GM18873 (cell line): Measurements from ENCODE around the gene ITPR3.
"Not testable (repeated sequence)": the region's sequence is repeated elsewhere in the genome, so short reads cannot be mapped to it uniquely, and the experiment has no call there.

Source experiments
- ATAC-seq: cut with Tn5 transposase; IDR thresholded peaks from one replicate; pipeline ENCODE4 v1.9.1; 2021; ENCODE audit warnings: mild to moderate bottlenecking, moderate library complexity, moderate number of reproducible peaks; ENCODE audit not compliant: unreplicated experiment, low FRiP score

ITPR3 gene

DNA sequence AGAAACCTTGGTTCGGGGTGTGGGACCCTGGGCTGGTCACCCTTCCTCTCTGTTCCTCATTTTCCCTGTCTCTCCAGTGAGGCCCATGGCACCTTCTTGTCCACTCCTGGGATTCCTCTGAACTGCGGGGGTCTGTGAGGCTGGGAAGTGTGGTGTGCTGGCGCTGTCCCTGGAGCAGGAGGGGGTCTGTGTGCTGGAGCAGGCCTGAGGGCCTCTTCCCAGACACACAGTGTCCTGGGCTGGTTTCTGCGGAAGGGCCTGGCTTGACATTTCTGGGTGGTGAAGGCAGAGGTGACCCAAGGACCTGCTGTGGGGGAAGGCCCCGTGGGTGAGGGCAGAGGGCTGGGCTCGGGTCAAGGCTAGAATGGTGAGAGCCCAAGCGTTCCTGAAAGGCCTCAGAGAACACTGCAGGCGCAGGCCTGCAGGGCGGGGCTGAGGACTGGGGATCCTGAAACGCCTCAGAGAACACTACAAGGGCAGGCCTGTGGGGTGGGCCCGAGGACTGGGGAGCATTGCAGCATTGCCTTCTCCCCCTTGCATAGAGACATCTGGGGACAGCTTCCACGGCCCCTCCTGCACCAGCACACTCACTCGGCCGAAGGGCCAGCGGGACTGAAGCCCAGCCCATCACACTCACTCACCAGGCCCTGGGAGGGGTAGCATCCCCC, 30.5 kb upstream of the ITPR3 start:
- ATAC-seq, result no peak

DNA sequence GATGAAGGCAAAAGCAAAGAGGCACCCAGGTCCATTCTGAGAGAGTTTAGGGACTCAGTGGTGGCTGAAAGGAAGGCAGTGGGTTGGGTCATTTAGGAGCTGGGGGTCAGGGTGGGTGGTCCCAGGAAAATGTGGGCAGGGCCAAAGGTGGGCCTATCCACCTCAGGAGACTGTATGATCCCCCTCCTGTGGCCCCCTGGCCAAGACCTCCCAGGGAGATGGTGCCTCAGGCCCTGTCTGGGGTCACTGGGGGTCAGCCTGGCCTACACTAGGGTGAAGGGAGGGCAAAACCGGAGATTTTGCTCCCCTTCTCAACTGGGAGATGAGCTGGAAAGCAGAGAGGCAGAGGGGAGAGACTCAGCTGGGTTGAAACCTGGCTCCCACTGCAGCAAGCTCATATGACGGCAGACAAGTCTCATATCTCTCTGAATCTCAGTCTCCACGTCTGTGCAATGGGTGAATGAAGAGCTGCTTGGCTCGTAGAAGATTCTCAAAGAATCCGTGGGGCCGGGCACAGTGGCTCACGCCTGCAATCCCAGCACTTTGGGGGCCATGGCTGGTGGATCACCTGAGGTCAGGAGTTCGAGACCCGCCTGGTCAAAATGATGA, 29.6 kb upstream of the ITPR3 start:
- no peak for ATAC-seq

DNA sequence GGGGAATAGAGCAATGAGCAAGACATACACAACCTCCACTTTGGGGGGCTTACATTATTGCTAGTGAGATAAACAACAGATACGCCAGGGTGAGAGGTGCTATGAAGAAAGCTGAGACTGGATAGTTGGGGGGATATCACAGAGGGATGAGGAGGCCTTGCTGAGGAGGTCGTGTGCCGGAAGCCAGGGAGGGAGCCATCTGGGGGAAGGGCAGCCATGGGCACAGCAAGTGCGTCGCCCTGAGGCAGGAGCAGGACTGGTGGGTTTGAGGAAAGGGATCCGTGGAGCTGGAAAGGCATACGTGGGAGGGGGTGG, 28.9 kb upstream of the ITPR3 start:
- no peak for ATAC-seq

DNA sequence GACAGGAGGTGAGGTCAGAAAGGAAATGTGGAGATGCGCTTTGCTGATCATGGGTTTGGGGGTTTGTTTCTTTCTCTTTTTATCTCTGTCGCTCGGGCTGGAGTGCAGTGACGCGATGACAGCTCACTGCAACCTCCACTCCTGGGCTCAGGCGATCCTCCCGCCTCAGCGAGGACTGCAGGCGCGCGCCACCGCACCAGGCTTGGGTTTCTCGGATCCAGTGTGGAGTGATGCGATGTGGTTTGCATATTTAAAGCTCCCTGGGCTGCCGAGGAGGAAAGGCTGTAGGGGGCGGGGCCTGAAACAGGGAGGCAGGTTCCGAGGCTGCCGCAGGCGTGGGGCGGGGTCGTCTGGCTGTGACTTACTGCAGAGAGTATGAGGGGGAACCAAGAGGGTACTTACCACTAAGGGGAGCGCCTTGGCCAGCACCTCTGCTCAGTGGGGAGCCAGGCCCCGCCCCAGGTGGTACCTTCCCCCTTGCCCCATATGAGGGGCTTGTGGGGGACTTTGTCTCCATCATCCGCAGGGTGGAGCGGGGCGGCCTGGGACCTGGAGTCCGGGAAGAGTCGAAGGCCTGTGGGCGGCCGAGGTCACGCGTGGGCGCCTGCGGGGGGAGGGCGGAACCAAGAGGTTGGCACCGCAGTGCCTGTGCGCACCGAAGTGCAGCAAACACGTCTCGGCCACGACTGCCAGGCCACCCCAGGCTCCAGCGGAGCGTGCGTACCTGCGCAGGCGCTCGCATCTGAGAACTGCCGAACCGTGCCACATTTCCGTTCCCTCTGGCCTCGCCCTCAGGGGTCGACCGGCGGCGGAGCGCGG, 28.3 kb upstream of the ITPR3 start:
- peak; percentile 43 for ATAC-seq

DNA sequence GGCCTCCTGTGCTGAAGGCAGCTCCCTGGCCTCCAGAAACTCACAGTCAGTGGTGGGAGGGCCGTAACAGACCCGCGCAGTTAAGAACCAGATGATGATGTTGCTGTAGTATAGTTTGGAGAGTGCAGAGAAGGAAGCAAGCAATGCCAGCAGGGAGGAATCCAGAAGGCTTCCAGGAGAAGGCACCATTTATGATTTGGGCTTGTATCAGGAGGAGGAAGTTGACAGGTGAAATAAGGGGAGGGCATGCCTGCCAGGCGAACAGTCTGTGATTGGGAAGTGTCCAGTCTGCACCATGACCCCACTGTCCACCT, 27.8 kb upstream of the ITPR3 start:
- ATAC-seq, result no peak

DNA sequence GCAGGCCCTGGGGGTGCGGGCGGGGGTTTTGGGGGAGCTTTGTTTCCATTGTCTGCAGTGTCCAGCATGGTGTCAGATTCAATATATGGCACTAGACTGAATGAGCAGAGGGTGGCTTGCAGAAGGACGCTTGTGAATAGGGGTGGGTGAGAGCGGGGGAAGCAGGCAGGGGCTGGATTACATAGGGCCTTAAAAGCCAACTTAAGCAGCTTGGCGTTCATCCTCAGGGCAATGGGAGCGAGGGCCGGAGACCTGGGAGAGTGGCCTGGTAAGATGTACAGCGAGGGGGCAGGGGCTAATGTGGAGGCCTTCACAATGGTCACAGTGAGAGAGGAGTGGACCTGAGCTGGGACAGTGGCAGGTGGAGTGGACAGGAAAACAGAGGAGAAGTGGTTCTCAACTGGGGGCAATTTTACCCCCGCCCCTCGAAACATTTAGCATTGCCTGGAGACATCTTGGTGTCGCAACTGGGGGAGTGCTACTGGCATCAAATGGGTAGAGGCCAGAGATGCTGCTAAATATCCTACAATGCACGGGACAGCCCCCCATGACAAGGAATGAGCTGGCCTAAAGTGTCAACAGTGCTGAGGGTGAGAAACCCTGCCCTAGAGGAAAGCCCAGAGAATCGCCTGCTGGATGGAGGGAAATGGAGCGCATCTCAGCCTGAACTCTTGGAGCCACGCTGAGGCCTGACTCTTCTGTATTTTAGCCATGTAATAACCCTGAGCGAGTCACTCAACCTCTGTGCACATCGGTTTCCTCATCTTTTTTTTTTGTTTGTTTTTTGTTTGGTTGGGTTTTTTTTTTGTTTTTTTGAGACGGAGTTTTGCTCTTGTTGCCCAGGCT, 25.9 kb upstream of the ITPR3 start:
- ATAC-seq, result no peak

DNA sequence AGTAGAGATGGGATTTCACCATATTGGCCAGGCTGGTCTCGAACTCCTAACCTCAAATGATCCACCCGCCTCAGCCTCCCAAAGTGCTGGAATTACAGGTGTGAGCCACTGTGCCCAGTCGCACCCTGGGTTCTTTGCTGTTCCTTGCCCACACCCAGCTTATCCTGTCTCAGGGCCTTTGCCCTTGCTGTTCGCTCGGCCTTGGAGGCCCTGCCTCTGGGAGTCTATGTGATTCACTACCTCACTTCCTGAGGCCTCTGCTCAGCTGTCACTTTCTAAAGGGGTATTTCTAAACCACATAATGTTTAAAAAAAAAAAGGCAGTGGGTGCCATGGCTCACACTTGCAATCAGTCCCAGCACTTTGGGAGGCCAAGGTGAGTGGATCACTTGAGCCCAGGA, 24.2 kb upstream of the ITPR3 start:
- not testable (repeated sequence) for ATAC-seq

DNA sequence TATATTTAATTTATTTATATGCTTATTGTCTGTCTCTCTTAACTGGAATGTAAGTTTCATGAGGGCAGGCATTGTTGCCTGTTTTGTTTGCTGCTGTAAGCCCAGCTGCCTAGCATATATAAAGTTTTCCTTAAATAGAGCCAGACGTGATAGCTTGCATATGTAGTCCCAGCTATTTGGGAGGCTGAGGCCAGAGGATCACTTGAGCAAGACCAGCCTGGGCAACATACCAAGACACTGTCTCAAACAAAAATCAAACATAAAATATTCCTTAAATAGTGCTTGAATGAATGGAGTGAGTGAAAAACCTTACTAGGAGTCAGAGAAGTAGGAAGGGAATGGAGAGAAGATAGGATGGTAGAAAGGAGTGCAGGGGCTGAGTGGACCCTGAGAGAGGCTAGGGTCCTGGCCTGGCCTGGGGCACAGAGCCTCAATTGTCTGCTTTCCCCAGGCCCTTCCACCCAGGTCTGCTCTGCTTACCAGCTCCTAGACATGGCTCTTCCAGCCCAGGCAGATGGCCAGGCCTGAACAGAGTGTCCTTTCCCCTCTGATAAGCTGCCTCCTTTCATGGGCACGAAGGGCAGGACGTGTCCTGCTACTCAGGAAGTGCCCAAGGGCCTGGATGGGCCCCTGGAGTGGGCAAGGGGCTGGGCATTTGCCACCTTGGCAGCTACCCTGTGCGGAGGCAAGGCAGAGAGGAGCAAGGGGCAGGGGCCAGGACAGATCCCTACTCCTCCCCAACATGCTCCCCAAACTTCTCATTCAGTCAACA, 23.4 kb upstream of the ITPR3 start:
- no peak for ATAC-seq

DNA sequence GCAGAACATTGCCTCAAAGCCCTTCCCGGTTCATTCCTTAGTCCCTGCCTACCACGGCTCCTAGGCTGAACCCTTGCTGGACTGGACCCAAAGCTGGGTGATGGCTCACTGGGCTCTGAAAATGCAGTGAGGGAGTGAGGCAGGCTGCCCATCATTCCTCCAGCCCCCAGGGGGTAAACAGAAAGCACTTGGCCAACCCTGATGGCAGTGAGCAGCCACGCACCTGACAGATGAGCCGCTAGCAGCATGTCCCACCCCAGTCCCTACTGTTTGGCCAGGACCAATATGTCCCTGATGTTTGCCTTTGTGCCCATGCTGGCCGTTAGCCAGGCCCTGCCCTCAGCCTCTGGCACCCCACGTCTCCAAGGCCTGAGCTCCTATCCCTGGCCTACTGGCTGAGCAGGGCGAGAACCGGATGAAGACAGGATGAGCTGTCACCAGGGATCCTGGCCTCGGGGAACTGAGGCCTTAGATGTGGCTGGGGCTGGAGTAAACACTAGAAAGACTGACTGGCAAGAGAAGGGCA, 21.6 kb upstream of the ITPR3 start:
- no peak for ATAC-seq

DNA sequence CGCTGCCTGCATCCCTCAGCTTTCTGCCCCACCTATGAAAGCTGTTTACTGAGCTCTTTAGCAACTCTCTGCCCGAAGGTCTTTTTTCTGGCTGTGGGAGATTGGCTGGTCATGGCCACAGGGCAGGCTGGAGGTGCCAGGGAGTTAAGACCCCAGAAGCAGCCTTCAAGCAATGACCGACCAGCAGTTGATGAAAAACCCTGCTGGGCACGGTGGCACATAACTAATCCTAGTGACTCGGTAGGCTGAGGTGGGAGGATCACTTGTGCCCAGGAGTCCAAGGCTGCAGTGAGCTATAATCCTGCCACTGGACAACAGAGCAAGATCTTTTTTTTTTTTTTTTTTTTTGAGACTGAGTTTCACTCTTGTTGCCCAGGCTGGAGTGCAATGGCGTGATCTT, 20.4 kb upstream of the ITPR3 start:
- ATAC-seq, result no peak

DNA sequence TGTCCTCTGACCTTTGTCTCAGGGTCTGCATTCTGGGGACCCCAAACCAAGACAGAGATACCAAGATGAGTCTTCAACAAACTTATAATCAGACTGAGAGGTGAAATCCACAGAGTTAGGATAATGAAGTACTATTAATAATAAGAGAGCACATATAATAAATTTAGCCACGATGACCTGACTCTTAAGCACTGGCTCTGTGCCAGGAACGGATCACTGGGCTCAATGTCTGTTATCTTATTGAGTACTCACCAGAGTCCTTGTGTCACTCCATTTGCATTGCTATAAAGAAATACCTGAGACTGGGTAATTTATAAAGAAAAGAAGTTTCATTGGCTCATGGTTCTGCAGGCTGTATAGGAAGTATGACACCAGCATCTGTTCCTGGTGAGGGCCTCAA, 18.9 kb upstream of the ITPR3 start:
- no peak for ATAC-seq

DNA sequence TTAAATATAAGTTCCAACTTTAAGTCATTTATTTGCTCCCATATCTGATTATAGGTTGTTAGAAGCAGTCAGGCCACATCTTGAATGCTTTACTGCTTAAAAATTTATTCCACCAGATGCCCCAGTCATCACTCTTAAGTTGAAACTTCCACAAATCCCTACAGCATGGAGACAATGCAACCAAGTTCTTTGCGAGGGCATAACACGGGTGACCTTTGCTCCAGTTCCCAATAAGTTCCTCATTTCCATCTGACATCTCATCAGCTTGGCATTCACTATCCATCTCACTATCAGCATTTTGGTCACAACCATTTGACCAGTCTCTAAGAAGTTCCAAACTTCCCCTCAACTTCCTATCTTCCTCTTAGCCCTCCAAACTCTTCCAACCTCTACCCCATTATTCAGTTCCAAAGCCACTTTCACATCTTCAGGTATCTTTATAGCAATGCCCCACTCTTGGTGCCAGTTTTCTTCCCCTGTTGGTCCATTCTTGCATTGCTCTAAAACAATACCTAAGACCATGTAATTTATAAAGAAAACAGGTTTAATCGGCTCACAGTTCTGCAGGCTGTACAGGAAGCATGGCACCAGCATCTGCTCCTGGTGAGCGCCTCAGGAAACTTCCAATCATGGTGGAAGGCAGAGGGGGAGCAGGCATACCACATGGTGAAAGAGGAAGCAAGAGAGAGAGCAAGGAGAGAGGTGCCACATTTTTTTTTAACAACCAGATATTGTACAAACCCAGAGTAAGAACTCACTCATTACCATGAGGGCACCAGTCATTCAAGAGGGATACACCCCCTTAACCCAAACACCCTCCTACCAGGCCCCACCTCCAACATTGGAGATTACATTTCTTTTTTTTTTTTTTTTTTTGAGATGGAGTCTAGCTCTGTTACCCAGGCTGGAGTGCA, 15.9 kb upstream of the ITPR3 start:
- no peak for ATAC-seq

DNA sequence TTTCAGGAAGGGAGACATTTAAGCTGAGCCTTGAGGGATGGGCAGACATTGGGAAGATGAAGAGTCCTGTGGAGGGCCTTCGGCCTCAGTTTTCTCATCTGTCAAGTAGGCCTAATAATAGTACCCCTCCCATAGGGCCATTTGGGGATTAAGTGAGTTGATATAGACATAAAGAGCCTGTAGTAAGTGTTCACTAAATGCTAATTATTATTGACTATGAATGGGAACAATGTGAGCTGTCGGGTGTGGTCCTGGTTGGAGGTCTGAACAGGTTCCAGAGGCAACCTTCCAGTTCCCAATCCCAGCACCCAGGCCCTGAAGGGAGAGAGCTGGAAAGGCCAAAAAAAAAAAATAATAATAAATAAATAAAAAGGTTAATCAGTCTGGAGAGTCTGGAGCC, 14.5 kb upstream of the ITPR3 start:
- ATAC-seq, result no peak

DNA sequence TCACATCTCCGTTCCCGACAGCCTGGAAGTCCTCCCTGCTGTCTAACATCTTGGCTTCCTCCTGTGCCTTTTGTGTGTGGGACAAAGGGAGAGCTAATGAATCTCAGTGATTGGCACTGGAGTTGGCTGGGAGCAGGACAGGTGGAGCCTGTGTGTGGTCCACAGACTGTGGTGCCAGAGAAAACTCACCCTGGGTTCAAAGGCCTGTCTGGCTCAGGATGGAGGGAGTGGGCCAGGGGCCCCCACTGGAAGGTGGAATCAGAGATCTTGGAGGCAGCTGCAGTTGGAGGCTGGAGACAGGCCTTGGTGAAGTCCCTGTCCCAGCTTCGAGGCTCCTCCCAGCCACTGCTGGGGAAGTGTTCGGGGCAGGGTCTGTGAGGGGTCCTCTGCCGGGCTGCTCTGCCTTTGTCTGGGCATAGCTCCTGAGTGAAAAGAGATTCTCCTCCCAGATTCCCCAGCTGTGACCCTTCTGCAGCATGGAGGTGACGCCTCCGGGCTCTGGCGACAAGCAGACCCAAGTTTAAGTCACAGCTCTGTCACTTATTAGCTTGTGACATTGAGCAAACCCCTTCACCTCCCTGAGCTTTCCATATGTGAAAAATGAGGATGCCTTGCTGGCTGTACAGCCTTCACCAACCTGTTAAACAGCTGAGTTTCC, 13.9 kb upstream of the ITPR3 start:
- ATAC-seq, result no peak

DNA sequence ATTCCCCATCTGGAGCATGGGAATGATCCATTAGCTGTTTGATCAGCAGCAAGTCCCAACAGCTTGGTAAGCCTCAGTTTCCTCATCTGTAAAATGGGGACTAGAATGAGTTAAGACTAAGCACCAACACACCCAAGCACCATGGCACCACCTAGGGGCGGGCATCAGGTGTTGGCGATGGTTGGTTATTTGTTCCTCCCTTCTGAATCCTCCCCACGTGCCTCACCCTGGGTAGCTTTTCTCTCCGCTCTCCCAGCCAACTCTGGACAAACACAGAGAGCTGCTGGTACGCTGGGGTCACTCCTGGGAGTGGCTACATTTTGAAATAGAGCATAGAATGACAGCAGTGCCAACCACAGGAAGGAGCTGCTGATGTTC, 13.3 kb upstream of the ITPR3 start:
- no peak for ATAC-seq

DNA sequence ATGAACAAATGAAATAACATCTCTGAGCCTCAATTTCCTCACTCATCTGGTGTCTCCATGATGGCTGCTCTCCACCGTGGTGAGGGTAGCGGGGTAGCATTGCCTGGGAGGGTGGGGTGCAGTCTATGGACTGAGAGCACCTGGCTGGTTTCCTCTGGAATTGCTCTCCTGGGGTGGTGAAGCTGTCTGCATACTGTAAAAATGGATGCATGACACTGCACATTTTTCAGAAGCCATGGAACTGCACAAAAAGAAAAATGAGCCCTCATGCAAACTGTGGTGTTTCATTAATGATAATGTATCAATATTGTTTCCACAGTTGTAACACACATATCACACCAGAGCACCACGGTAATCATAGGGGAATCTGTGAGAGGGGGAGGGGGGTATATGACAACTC, 12.1 kb upstream of the ITPR3 start:
- ATAC-seq, result no peak

DNA sequence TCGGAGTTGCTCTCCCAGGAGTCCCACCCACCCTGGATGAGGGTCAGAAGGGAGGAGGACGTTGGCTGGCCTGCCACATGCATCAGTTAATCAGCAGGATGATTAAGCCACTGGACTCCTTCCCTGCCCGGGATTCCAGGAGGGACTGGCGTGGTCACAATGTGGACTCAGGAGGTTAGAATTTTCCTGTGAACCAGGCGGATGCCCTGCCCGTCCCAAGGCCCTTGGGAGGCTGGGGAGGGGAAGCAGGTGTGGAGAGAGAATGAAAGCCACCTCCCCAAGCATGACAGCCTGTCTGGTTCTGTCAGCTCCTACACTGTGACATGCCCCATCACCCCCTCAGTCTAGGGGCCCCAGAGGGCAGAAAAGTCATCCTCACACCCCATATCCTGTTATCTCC, 11.6 kb upstream of the ITPR3 start:
- ATAC-seq, result no peak

DNA sequence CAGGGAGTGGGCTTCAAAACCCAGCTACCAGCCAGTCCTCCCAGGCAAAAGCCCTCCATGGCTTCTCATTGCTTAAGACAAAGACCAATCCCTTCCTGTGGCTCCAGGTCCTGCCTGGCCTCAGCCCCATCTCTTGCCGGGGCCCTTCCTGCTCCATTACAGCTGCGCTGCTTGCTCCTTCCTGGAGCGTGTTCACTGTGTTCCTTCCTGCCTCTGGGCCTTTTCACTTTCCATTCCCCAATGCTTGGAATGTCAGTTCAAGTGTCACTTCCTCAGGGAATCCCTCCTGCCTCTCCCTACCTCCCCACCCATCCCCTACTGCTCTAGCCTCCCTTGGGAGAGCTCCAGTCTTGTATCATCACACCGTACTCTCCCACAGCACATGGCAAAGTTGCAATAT, 11.1 kb upstream of the ITPR3 start:
- no peak for ATAC-seq
